Adrenal gland (tissue), 5 donors: ENCODE results near the gene HNRNPC.

ENCODE experiments used
- POLR2A ChIP-seq, 2 donors: fragments of 450-650 bp; IDR thresholded peaks; one replicate each; pipeline ENCODE4 v1.6.1; 2017; ENCODE audit warnings: antibody characterized with exemption in 2 of 2, mild to moderate bottlenecking in 2 of 2, moderate library complexity in 1 of 2
- TF ChIP-seq, protein P1 (sequence below), 6 experiments: fragments of 450-650 bp in 4 of 6; fragments of 200-600 bp in 2 of 6; sonication (generic) in 1 of 6; IDR thresholded peaks; 1 replicate in 5 of 6; 2 replicates in 1 of 6; pipeline versions ENCODE4 v1.5.1 to v1.8.0; 2016 to 2021; ENCODE audit warnings: antibody characterized with exemption in 6 of 6, mild to moderate bottlenecking in 2 of 6, moderate library complexity in 1 of 6
- donor health status: DM: no; HTN: no; CAD: no.

DNA sequence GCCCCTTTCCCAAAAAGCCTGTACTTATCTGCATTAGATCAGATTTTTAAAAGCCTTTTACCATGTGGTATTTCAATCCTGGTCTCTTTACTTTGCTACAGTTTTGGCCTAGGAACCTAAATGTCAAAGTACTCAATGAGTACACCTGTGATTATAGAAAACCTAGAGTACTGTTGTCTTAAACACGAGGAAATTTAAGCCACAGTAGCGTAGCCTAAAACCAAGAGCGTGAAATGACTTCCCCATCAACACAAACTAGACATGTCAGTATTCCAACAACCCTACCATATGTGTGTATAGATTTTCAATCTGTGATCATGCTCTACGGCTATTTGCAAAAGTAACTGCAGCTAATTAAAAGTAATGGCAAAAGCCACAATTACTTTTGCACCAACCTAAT is 60.7 kb downstream of the HNRNPC start:
- TF ChIP-seq, protein P1, sequence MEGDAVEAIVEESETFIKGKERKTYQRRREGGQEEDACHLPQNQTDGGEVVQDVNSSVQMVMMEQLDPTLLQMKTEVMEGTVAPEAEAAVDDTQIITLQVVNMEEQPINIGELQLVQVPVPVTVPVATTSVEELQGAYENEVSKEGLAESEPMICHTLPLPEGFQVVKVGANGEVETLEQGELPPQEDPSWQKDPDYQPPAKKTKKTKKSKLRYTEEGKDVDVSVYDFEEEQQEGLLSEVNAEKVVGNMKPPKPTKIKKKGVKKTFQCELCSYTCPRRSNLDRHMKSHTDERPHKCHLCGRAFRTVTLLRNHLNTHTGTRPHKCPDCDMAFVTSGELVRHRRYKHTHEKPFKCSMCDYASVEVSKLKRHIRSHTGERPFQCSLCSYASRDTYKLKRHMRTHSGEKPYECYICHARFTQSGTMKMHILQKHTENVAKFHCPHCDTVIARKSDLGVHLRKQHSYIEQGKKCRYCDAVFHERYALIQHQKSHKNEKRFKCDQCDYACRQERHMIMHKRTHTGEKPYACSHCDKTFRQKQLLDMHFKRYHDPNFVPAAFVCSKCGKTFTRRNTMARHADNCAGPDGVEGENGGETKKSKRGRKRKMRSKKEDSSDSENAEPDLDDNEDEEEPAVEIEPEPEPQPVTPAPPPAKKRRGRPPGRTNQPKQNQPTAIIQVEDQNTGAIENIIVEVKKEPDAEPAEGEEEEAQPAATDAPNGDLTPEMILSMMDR (IDR thresholded peaks at IDR 0.05), result no peak
- no peak for TF ChIP-seq POLR2A (IDR thresholded peaks at IDR 0.05)
